Measurements from ENCODE around the gene PRPF19.

- no peak for TF ChIP-seq CTCF (IDR thresholded peaks at IDR 0.05)
- no peak for TF ChIP-seq RAD21 (conservative IDR thresholded peaks at IDR 0.05 in 1 of 2, IDR thresholded peaks at IDR 0.05 in 1 of 2)
- TF ChIP-seq PBX3 (IDR thresholded peaks at IDR 0.05): no peak
- TF ChIP-seq CHD2 (IDR thresholded peaks at IDR 0.05; ENCODE audit: low read length, partially characterized antibody): no peak
- TF ChIP-seq HDAC2 (IDR thresholded peaks at IDR 0.05): no peak
- no peak for TF ChIP-seq HMGXB4 (CRISPR knock-in tag; IDR thresholded peaks at IDR 0.05; ENCODE audit: borderline replicate concordance)
- TF ChIP-seq ZC3H11A (IDR thresholded peaks at IDR 0.05): no peak
- TF ChIP-seq CEBPB (IDR thresholded peaks at IDR 0.05): no peak
- TF ChIP-seq, protein P1, sequence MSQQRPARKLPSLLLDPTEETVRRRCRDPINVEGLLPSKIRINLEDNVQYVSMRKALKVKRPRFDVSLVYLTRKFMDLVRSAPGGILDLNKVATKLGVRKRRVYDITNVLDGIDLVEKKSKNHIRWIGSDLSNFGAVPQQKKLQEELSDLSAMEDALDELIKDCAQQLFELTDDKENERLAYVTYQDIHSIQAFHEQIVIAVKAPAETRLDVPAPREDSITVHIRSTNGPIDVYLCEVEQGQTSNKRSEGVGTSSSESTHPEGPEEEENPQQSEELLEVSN (IDR thresholded peaks at IDR 0.05; ENCODE audit: borderline replicate concordance, low read depth): no peak
- no peak for TF ChIP-seq KDM1A (IDR thresholded peaks at IDR 0.05; ENCODE audit: low read depth)
- TF ChIP-seq CBX8 (IDR thresholded peaks at IDR 0.05): no peak
Observed at GRCh38 chr11:60899977-60900376, 6.4 kb downstream of the PRPF19 start.

Measured in A549 (cell line).